ENCODE results near the gene METRNL.

- TF ChIP-seq CTCF (IDR thresholded peaks at IDR 0.05; ENCODE audit: borderline replicate concordance, extremely low read depth, low read length, poor library complexity, severe bottlenecking), result no peak
- TF ChIP-seq EZH2 (IDR thresholded peaks at IDR 0.05; ENCODE audit: borderline replicate concordance, low read depth, low read length, severe bottlenecking), result no peak
Observed at GRCh38 chr17:83084621-83085056, 5.2 kb downstream of the METRNL start.

Measured in DND-41 (cell line).